Loucy (cell line): ENCODE data around the gene NOL8.

Experiments
- CTCF ChIP-seq: fragments of 200-600 bp; sonication (generic); conservative IDR thresholded peaks from 2 replicates; pipeline ENCODE4 v1.5.1; 2014; ENCODE audit warnings: mild to moderate bottlenecking, antibody characterized with exemption, low read length
- EZH2phosphoT487 ChIP-seq: fragments of 200-600 bp; IDR thresholded peaks from 2 replicates; pipeline ENCODE4 v1.6.1; 2018; ENCODE audit warnings: antibody characterized with exemption, mild to moderate bottlenecking, moderate library complexity, borderline replicate concordance

- TF ChIP-seq CTCF (no peak), EZH2phosphoT487 (no peak)
These were observed 719 bp downstream of the NOL8 start for GRCh38 chr9:92324431-92324830.
